IMR-90 (cell line): ENCODE data around the gene RPH3AL.

ENCODE experiments used
- BHLHE40 ChIP-seq: fragments of 150-350 bp; IDR thresholded peaks from 2 replicates; pipeline ENCODE4 v1.6.1; 2016; ENCODE audit warnings: mild to moderate bottlenecking, low read depth, low read length
- CEBPB ChIP-seq: IDR thresholded peaks from 2 replicates; pipeline ENCODE4 v1.6.1; 2012; ENCODE audit warnings: low read depth, low read length, improper control_type of control experiment
- CHD1 ChIP-seq: IDR thresholded peaks from 2 replicates; pipeline ENCODE4 v1.6.1; 2012; ENCODE audit warnings: low read depth, low read length, improper control_type of control experiment
- FOS ChIP-seq: fragments of 150-350 bp; IDR thresholded peaks from 2 replicates; pipeline ENCODE4 v1.6.1; 2016; ENCODE audit warnings: low read depth, low read length
- MAFK ChIP-seq: IDR thresholded peaks from 2 replicates; pipeline ENCODE4 v1.6.1; 2012; ENCODE audit warnings: low read depth, low read length, improper control_type of control experiment
- MAZ ChIP-seq: IDR thresholded peaks from 2 replicates; pipeline ENCODE4 v1.6.1; 2012; ENCODE audit warnings: low read depth, mild to moderate bottlenecking, low read length, improper control_type of control experiment, moderate library complexity, borderline replicate concordance
- MXI1 ChIP-seq: IDR thresholded peaks from 2 replicates; pipeline ENCODE4 v1.6.1; 2012; ENCODE audit warnings: low read depth, mild to moderate bottlenecking, low read length, moderate library complexity, borderline replicate concordance
- NFE2L2 ChIP-seq: fragments of 150-350 bp; IDR thresholded peaks from 2 replicates; pipeline ENCODE4 v1.6.1; 2016; ENCODE audit warnings: low read depth, mild to moderate bottlenecking, low read length
- POLR2A ChIP-seq: IDR thresholded peaks from 2 replicates; pipeline ENCODE4 v1.6.1; 2012; ENCODE audit warnings: mild to moderate bottlenecking, low read depth, low read length
- RAD21 ChIP-seq: IDR thresholded peaks from 2 replicates; pipeline ENCODE4 v1.6.1; 2012; ENCODE audit warnings: low read length, improper control_type of control experiment
- RFX5 ChIP-seq: IDR thresholded peaks from 2 replicates; pipeline ENCODE4 v1.8.0; 2012; ENCODE audit warnings: low read depth, mild to moderate bottlenecking, low read length, moderate library complexity
- SMC3 ChIP-seq: fragments of 150-350 bp; IDR thresholded peaks from 2 replicates; pipeline ENCODE4 v1.6.1; 2016; ENCODE audit warnings: low read depth, mild to moderate bottlenecking, antibody characterized with exemption, low read length, moderate library complexity
- TF ChIP-seq, protein P1 (sequence below): conservative IDR thresholded peaks from 2 replicates; pipeline ENCODE4 v1.5.1; 2012; ENCODE audit warnings: mild to moderate bottlenecking, low read depth, low read length, improper control_type of control experiment
- TF ChIP-seq, protein P2 (sequence below): fragments of 150-350 bp; IDR thresholded peaks from 2 replicates; pipeline ENCODE4 v1.6.1; 2016; ENCODE audit warnings: low read depth, mild to moderate bottlenecking, low read length, moderate library complexity, borderline replicate concordance

DNA sequence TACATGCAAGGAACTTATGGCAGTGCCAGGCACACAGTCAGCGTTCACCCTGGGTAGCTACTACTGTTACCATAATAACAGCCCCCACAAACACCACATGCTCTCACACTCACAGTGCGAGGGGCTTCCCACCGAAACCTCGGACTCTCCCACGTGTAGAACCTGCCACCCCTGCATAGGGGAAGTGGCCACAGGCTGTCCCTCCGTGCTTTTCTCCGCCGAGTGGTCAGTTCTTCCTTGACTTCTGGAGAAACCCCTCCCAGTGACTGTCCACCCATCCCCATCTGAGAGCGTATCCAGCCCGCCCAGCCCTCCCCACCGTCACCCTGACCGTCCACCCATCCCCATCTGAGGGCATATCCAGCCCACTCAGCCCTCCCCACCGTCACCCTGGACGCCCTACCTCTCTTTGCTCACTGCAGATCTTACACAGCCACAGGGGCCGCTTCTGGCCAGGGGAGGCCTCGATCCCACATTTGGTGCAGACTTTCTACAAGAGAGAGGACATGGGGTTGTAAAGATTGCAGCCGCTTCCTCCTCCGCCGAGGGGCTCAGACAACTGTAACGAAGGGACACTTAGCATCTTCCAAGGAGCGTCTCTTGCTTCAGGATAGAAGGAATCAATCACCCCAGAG is 71.1 kb downstream of the RPH3AL start:
- TF ChIP-seq CEBPB: no peak
- TF ChIP-seq, protein P1, sequence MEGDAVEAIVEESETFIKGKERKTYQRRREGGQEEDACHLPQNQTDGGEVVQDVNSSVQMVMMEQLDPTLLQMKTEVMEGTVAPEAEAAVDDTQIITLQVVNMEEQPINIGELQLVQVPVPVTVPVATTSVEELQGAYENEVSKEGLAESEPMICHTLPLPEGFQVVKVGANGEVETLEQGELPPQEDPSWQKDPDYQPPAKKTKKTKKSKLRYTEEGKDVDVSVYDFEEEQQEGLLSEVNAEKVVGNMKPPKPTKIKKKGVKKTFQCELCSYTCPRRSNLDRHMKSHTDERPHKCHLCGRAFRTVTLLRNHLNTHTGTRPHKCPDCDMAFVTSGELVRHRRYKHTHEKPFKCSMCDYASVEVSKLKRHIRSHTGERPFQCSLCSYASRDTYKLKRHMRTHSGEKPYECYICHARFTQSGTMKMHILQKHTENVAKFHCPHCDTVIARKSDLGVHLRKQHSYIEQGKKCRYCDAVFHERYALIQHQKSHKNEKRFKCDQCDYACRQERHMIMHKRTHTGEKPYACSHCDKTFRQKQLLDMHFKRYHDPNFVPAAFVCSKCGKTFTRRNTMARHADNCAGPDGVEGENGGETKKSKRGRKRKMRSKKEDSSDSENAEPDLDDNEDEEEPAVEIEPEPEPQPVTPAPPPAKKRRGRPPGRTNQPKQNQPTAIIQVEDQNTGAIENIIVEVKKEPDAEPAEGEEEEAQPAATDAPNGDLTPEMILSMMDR: no peak
- TF ChIP-seq RAD21: no peak
- TF ChIP-seq RFX5: no peak
- no peak for TF ChIP-seq SMC3
- TF ChIP-seq POLR2A: no peak
- TF ChIP-seq NFE2L2: no peak
- no peak for TF ChIP-seq BHLHE40
- TF ChIP-seq MAZ: no peak
- no peak for TF ChIP-seq MXI1
- TF ChIP-seq, protein P2, sequence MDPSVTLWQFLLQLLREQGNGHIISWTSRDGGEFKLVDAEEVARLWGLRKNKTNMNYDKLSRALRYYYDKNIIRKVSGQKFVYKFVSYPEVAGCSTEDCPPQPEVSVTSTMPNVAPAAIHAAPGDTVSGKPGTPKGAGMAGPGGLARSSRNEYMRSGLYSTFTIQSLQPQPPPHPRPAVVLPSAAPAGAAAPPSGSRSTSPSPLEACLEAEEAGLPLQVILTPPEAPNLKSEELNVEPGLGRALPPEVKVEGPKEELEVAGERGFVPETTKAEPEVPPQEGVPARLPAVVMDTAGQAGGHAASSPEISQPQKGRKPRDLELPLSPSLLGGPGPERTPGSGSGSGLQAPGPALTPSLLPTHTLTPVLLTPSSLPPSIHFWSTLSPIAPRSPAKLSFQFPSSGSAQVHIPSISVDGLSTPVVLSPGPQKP: no peak
- TF ChIP-seq FOS: no peak
- TF ChIP-seq MAFK: no peak
- TF ChIP-seq CHD1: no peak
